Loucy (cell line): ENCODE measurements around the gene MAP7.

Experiments
- CTCF ChIP-seq: fragments of 200-600 bp; sonication (generic); conservative IDR thresholded peaks from 2 replicates; pipeline ENCODE4 v1.5.1; 2014; ENCODE audit warnings: mild to moderate bottlenecking, antibody characterized with exemption, low read length
- EZH2phosphoT487 ChIP-seq: fragments of 200-600 bp; IDR thresholded peaks from 2 replicates; pipeline ENCODE4 v1.6.1; 2018; ENCODE audit warnings: antibody characterized with exemption, mild to moderate bottlenecking, moderate library complexity, borderline replicate concordance

- no peak for TF ChIP-seq CTCF
- TF ChIP-seq EZH2phosphoT487 = no peak
Observed at GRCh38 chr6:136553166-136553787, 3.1 kb upstream of the MAP7 start.
